ENCODE data around the gene MYLK.

- TF ChIP-seq CTCF (IDR thresholded peaks at IDR 0.05; ENCODE audit: insufficient read depth, low read length) (no peak), POLR2AphosphoS5 (IDR thresholded peaks at IDR 0.05; ENCODE audit: low read depth) (no peak), GABPA (IDR thresholded peaks at IDR 0.05; ENCODE audit: low read depth) (no peak), SPI1 (IDR thresholded peaks at IDR 0.05; ENCODE audit: borderline replicate concordance, low read depth) (no peak)
Observed at GRCh38 chr3:123730829-123731228, 153.3 kb downstream of the MYLK start.

Data from HL-60 (cell line).